ENCODE measurements around the gene MRPL38. TPM values are rescaled to one million over a fixed set of nuclear protein-coding genes. Genes with fewer than 3 reads are reported as not detected.

Gene MRPL38
- total and polyA plus RNA-seq, 2 donors (not counting 1 experiment from before 2014, with no cell fraction given): 126 to 127 TPM

- TF ChIP-seq EZH2 (IDR thresholded peaks at IDR 0.05; ENCODE audit: borderline replicate concordance, insufficient read depth, low read depth, low read length, poor library complexity, severe bottlenecking) (no peak), CTCF (IDR thresholded peaks at IDR 0.05) (no peak)
- 43% methylated on average over 24 of the region's 28 CpGs for WGBS (ENCODE audit: insufficient coverage)
- DNase-seq (peak; percentile 31), ATAC-seq (ENCODE audit: low read depth) (no peak)
- Histone ChIP-seq H3K4me3 (ENCODE audit: control extremely low read depth in 1 of 5, extremely low read depth in 1 of 5, insufficient read depth in 1 of 5, low read depth in 2 of 5, low read length in 4 of 5) (peak overlapping the region in 4 of 5 experiments; percentile 58 to 80 (median 76)), H3K36me3 (replicated peaks in 1 of 2; ENCODE audit: control extremely low read depth in 1 of 2, control insufficient read depth in 1 of 2, extremely low read depth in 1 of 2, insufficient read depth in 2 of 2, low read length in 1 of 2) (peaks cover 2 to 39% of the 10 kb centered on the region in 2 experiments), H3K79me2 (ENCODE audit: control insufficient read depth, insufficient read depth, low read length) (peaks cover 24% of the 10 kb centered on the region), H3K27me3 (replicated peaks in 1 of 4; ENCODE audit: control extremely low read depth in 1 of 4, control insufficient read depth in 3 of 4, insufficient read depth in 4 of 4, low read length in 3 of 4) (no peaks in the 10 kb centered on the region), H3K27ac (ENCODE audit: low read length in 2 of 2) (no peak overlapping the region), H3K9ac (ENCODE audit: low read length) (peak overlapping the region; percentile 69), H4K20me1 (ENCODE audit: control insufficient read depth, insufficient read depth, low read length, poor library complexity, severe bottlenecking) (peaks cover 36% of the 10 kb centered on the region), H3K4me1 (ENCODE audit: control insufficient read depth in 2 of 2, insufficient read depth in 2 of 2, low read length in 2 of 2) (peaks cover 16 to 19% of the 10 kb centered on the region in 2 donors), H3K9me3 (ENCODE audit: control extremely low read depth in 1 of 3, control insufficient read depth in 2 of 3, insufficient read depth in 1 of 3, low read length in 2 of 3) (no peaks in the 10 kb centered on the region), H2AFZ (ENCODE audit: insufficient read depth, low read depth, low read length, poor library complexity, severe bottlenecking) (peak overlapping the region; percentile 82), H3K4me2 (replicated peaks; ENCODE audit: low read depth, low read length, poor library complexity, severe bottlenecking) (peak overlapping the region; percentile 89)
- POLR2A ChIA-PET: interaction anchor here (0.8 to 2.7 kb wide), 11 partner anchors 16 to 131 kb away, joined by 3 to 42 read pairs (median 6); partner anchors contain the start of genes FBF1, GALK1, TRIM47 and UNC13D
- no peaks in the 10 kb centered on the region for H3K9me3 Mint-ChIP-seq (ENCODE audit: insufficient read depth)
- H3K4me1 Mint-ChIP-seq: peaks cover 26% of the 10 kb centered on the region
- H3K27me3 Mint-ChIP-seq: no peaks in the 10 kb centered on the region
- intact Hi-C loops (cut with micrococcal nuclease): loop anchor here (1.0 to 2.0 kb wide), 4 partner anchors 10 to 51 kb away; partner anchors contain the start of genes UNC13D and WBP2
- H3K27ac Mint-ChIP-seq: peak overlapping the region; percentile 82
- peak overlapping the region; percentile 85 for H3K4me3 Mint-ChIP-seq
- CTCF ChIA-PET: interaction anchor here (0.6 to 5.9 kb wide), 18 partner anchors 10 to 189 kb away, joined by 3 to 52 read pairs (median 6); partner anchors contain the start of genes GALK1, MRPL38, TRIM47 and UNC13D
These were observed 9.1 kb downstream of the MRPL38 start for GRCh38 chr17:75895370-75896155.
